Neural progenitor cell (in vitro differentiated cells): ENCODE results near the gene OCA2. TPM values are rescaled to one million over a fixed set of nuclear protein-coding genes. Genes with fewer than 3 reads are reported as not detected.

Source experiments
- DNase-seq: peaks from one replicate; pipeline ENCODE4 v3.0.0-alpha.2; 2016; ENCODE audit warnings: low spot score
- H2AFZ ChIP-seq: fragments of 200-600 bp; sonication (generic); replicated peaks from 2 replicates; pipeline ENCODE4 v1.6.1; 2016; ENCODE audit warnings: antibody characterized with exemption
- H3F3A ChIP-seq: fragments of 200-600 bp; sonication (generic); 2 replicates; pipeline ENCODE4 v1.6.1; 2016; ENCODE audit warnings: antibody characterized with exemption, low read depth
- H3K27ac ChIP-seq: fragments of 200-600 bp; sonication (generic); 2 replicates; pipeline ENCODE4 v1.5.1; 2016; ENCODE audit warnings: mild to moderate bottlenecking
- H3K27me3 ChIP-seq: fragments of 200-600 bp; sonication (generic); 2 replicates; pipeline ENCODE4 v1.6.1; 2016; ENCODE audit warnings: mild to moderate bottlenecking, moderate library complexity
- H3K36me3 ChIP-seq: fragments of 200-600 bp; sonication (generic); 2 replicates; pipeline ENCODE4 v1.5.1; 2016
- H3K4me1 ChIP-seq: fragments of 200-600 bp; sonication (generic); 2 replicates; pipeline ENCODE4 v1.6.1; 2016; ENCODE audit warnings: mixed run types
- H3K4me2 ChIP-seq: fragments of 200-600 bp; sonication (generic); 2 replicates; pipeline ENCODE4 v1.6.1; 2016
- H3K4me3 ChIP-seq: fragments of 200-600 bp; sonication (generic); 2 replicates; pipeline ENCODE4 v1.5.1; 2016
- H3K79me2 ChIP-seq: fragments of 200-600 bp; sonication (generic); 2 replicates; pipeline ENCODE4 v1.6.1; 2016; ENCODE audit warnings: low read depth
- H3K9ac ChIP-seq: fragments of 200-600 bp; sonication (generic); 2 replicates; pipeline ENCODE4 v1.6.1; 2016
- H3K9me3 ChIP-seq: fragments of 200-600 bp; sonication (generic); 2 replicates; pipeline ENCODE4 v1.5.1; 2016; ENCODE audit warnings: low read depth
- H4K20me1 ChIP-seq: fragments of 200-600 bp; sonication (generic); 2 replicates; pipeline ENCODE4 v1.6.1; 2016; ENCODE audit warnings: low read depth
- H3K27ac Mint-ChIP-seq: 3 replicates; pipeline ENCODE4 v1.8.0; 2021; ENCODE audit warnings: mixed read lengths
- H3K27me3 Mint-ChIP-seq: 2 replicates; pipeline ENCODE4 v1.8.0; 2022; ENCODE audit warnings: low read depth, mild to moderate bottlenecking, inconsistent platforms, moderate library complexity, mixed read lengths; ENCODE audit not compliant: insufficient read depth
- H3K36me3 Mint-ChIP-seq: 3 replicates; pipeline ENCODE4 v1.8.0; 2021; ENCODE audit warnings: mixed read lengths
- H3K4me1 Mint-ChIP-seq: 3 replicates; pipeline ENCODE4 v1.8.0; 2021; ENCODE audit warnings: mixed read lengths
- H3K4me3 Mint-ChIP-seq: 3 replicates; pipeline ENCODE4 v1.8.0; 2021; ENCODE audit warnings: mild to moderate bottlenecking, moderate library complexity, mixed read lengths
- H3K9me3 Mint-ChIP-seq: 3 replicates; pipeline ENCODE4 v1.8.0; 2020; ENCODE audit warnings: mixed read lengths
- EZH2 ChIP-seq: fragments of 200-600 bp; sonication (generic); IDR thresholded peaks from 2 replicates; pipeline ENCODE4 v1.6.1; 2017; ENCODE audit warnings: antibody characterized with exemption, mild to moderate bottlenecking, moderate library complexity
- EZH2phosphoT487 ChIP-seq: fragments of 200-600 bp; sonication (generic); IDR thresholded peaks from 2 replicates; pipeline ENCODE4 v1.6.1; 2017; ENCODE audit warnings: antibody characterized with exemption
- total RNA-seq: library from RNA; depleted of rRNA; stranded (reverse); fragments of >200 nt; gene quantifications from 2 replicates; pipeline ENCODE4 v1.2.3, GENCODE V29; 2015; ENCODE audit warnings: low replicate concordance
- TF ChIP-seq, protein P1 (sequence below): fragments of 200-600 bp; sonication (generic); IDR thresholded peaks from 2 replicates; pipeline ENCODE4 v1.5.1; 2017; ENCODE audit warnings: antibody characterized with exemption, mild to moderate bottlenecking

OCA2 gene
- total RNA-seq, 1 donor from 2014 or later = 1.0 TPM

DNA sequence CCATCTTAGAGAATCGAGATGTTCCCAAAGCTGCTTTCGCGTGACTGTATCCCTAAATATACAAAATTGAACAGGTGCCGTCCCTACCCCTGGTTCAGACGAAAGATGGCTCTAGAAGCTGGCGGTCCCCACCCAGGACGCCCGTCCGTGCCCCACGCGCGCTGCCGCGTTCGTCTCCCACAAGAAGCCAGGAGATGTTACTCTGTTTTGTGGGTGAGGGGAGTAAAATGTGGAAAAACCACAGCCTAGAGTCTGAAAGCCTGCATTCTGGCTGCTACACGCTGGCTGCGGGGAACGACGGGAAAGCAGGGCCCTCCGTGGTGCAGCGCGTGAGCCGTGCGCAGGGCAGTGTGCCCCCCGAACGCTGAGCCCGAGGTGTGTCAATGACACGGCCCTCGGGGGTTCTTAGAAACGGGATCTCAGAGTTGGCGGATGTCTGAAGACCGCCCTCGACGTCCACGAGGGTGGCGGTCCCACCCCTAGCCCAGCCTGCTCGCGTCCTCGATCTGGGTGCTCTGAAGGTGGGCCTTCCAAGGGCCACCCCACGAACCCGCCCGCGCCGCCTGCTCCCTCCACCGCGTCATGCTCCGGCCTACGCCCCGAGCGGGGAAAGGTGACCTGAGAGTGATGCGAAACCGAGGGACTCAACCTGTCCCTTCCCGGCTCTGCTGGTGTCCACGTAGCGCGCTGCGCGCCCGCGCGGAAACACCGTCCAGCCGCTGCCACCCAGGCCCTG is 95.6 kb downstream of the OCA2 start:
- Mint-ChIP-seq H3K4me1 (no peaks in the 10 kb centered on the region), H3K4me3 (no peak overlapping the region), H3K27me3 (no peaks in the 10 kb centered on the region), H3K36me3 (no peaks in the 10 kb centered on the region), H3K27ac (no peak overlapping the region), H3K9me3 (peaks cover 5% of the 10 kb centered on the region)
- no peaks in the 10 kb centered on the region for H4K20me1 ChIP-seq
- H3K79me2 ChIP-seq = no peaks in the 10 kb centered on the region
- DNase-seq = no peak
- H3K9me3 ChIP-seq = no peaks in the 10 kb centered on the region
- H3K4me1 ChIP-seq = no peaks in the 10 kb centered on the region
- TF ChIP-seq EZH2phosphoT487 (no peak), EZH2 (no peak)
- TF ChIP-seq, protein P1, sequence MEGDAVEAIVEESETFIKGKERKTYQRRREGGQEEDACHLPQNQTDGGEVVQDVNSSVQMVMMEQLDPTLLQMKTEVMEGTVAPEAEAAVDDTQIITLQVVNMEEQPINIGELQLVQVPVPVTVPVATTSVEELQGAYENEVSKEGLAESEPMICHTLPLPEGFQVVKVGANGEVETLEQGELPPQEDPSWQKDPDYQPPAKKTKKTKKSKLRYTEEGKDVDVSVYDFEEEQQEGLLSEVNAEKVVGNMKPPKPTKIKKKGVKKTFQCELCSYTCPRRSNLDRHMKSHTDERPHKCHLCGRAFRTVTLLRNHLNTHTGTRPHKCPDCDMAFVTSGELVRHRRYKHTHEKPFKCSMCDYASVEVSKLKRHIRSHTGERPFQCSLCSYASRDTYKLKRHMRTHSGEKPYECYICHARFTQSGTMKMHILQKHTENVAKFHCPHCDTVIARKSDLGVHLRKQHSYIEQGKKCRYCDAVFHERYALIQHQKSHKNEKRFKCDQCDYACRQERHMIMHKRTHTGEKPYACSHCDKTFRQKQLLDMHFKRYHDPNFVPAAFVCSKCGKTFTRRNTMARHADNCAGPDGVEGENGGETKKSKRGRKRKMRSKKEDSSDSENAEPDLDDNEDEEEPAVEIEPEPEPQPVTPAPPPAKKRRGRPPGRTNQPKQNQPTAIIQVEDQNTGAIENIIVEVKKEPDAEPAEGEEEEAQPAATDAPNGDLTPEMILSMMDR = no peak
- no peaks in the 10 kb centered on the region for H3K36me3 ChIP-seq
- no peak overlapping the region for H3K9ac ChIP-seq
- H3K4me3 ChIP-seq = no peak overlapping the region
- H2AFZ ChIP-seq = no peak overlapping the region
- no peak overlapping the region for H3K4me2 ChIP-seq
- no peaks in the 10 kb centered on the region for H3K27me3 ChIP-seq
- H3K27ac ChIP-seq = no peak overlapping the region
- no peaks in the 10 kb centered on the region for H3F3A ChIP-seq

DNA sequence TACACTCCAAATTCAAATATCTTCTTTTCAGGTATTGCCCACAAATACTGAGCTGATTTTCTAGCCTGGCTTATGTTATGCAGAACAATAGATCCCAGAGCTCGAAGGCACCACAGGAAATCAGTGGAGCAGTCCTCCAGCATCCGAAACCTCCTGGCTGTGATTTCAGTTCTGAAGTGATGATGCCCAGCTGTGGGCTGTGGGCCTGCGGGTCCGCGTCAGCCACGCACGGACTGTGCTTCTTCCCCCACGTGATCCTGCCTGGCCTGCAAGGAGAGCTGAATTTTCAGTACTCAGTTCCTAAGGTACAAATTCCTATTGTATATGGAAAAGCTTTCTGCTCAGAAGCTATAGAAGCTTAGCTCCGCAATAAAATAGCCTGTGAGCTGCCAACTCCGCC is 96.2 kb downstream of the OCA2 start:
- no peak overlapping the region for H3K4me3 ChIP-seq
- H2AFZ ChIP-seq = no peak overlapping the region
- no peak overlapping the region for H3K27ac Mint-ChIP-seq
- no peaks in the 10 kb centered on the region for H3K79me2 ChIP-seq
- no peaks in the 10 kb centered on the region for H4K20me1 ChIP-seq
- no peaks in the 10 kb centered on the region for H3K27me3 ChIP-seq
- H3K4me1 ChIP-seq = no peaks in the 10 kb centered on the region
- no peak overlapping the region for H3K27ac ChIP-seq
- no peaks in the 10 kb centered on the region for H3F3A ChIP-seq
- no peak overlapping the region for H3K4me3 Mint-ChIP-seq
- no peak overlapping the region for H3K9ac ChIP-seq
- no peaks in the 10 kb centered on the region for H3K4me1 Mint-ChIP-seq
- no peaks in the 10 kb centered on the region for H3K36me3 Mint-ChIP-seq
- TF ChIP-seq, protein P1 = no peak
- TF ChIP-seq EZH2phosphoT487 (no peak), EZH2 (no peak)
- no peaks in the 10 kb centered on the region for H3K36me3 ChIP-seq
- no peaks in the 10 kb centered on the region for H3K9me3 ChIP-seq
- H3K4me2 ChIP-seq = no peak overlapping the region
- peaks cover 5% of the 10 kb centered on the region for H3K9me3 Mint-ChIP-seq
- no peaks in the 10 kb centered on the region for H3K27me3 Mint-ChIP-seq
- DNase-seq = no peak

DNA sequence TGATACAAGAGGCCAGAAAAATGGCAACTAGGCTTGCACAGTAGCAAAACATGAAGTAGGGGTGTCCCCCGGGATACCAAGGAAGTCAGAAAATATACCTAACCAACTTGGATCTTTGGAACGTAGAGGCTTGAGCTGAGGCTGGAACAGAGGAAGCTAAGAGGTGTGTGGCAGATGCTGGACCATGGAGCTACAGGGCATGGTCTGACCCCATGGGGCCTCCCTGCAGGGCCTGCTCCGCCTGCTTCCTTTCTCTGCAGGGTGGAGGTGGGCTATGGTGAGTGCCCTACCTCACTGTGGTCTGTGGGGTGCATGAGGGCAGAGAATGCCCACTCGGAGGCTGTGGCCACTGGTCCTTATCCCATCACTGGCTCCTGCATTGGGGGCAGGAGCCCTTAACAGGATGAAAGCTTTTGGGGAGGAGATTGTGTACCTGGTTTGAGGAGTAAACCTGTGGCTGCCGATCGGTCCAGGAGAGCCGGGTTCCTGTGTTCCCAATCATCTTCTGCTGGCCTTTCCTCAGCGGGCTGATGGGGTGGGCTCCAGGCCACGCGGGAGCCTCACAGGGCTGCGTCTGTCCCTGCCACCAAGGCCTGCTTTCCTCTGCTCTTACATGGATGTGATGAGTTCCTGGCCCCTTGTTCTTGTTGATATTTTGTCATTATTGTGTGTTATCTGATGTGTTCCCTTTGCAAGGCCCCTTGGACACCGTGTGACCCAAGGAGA is 96.8 kb downstream of the OCA2 start:
- Histone ChIP-seq H3K27ac (no peak overlapping the region), H3K79me2 (no peaks in the 10 kb centered on the region)
- DNase-seq = no peak

More for the DNA sequence above, 96.8 kb downstream of the OCA2 start:
- Mint-ChIP-seq H3K4me3 (no peak overlapping the region), H3K27ac (no peak overlapping the region), H3K4me1 (no peaks in the 10 kb centered on the region), H3K27me3 (no peaks in the 10 kb centered on the region), H3K9me3 (peaks cover 5% of the 10 kb centered on the region), H3K36me3 (no peaks in the 10 kb centered on the region)
- Histone ChIP-seq H3K9me3 (no peaks in the 10 kb centered on the region), H3K4me1 (no peaks in the 10 kb centered on the region), H4K20me1 (no peaks in the 10 kb centered on the region), H3K4me3 (no peak overlapping the region), H2AFZ (no peak overlapping the region), H3K27me3 (no peaks in the 10 kb centered on the region), H3K36me3 (no peaks in the 10 kb centered on the region), H3K9ac (no peak overlapping the region), H3F3A (no peaks in the 10 kb centered on the region), H3K4me2 (no peak overlapping the region)
- TF ChIP-seq EZH2phosphoT487 (no peak), EZH2 (no peak)
- TF ChIP-seq, protein P1 = no peak
